ENCODE data around the gene TMEM252. TPM values are rescaled to one million over a fixed set of nuclear protein-coding genes. Genes with fewer than 3 reads are reported as not detected.

The TMEM252 gene
- total RNA-seq, 2 donors from 2014 or later: not detected

DNA sequence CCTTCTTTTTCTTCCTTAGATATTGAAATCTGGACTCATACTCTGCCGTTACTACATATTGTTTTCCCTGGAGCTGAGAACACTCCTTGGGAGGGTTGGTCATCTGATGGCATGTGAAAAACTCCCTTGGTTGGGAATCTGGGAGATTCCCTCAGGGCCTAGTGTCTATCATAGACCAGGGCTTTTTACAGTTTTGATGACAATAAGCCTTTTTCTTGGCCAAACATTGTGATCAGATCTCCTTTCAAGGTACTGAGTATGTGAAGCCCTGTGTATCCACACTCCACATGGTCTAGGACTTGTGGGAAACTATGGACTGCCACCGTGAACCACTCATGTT, 32.9 kb downstream of the TMEM252 start:
- no peaks in the 10 kb centered on the region for H3K4me1 ChIP-seq
- no peak for ATAC-seq
- 35 to 44% methylated on average over 2 of the region's 2 CpGs for WGBS, 2 donors

DNA sequence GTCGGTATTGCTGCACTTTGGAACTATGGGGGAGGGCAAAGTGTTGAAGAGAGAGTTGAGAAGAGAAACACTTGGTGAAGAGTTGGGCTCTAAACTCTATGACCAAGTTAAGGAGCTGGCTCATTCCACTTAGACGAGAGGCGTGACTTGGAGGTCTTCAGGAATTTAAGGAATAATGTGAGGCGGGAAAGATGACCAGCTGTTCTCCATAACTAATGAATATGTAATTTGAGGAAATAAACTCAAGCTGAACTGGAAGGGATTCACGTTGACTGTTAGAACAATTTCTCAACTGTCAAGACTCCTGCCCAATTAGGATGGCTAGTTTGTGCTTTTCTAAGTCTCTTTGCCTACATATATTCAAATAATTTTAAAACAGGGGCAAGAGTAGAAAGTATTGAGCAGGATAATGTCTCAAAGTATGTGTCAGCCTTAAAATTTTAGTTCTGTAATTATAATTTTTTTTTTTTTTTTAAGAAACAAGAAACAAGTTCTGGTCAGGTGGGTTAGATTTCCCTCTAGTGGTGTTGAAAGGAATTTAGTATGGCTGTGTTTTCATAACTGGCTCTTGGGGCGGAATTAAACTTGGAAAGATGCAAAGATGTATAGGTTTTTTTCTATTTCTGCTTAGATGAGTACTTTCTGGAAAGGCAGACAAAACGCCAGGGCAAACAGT, 33.4 kb downstream of the TMEM252 start:
- Histone ChIP-seq H3K36me3 (replicated peaks in 1 of 2; ENCODE audit: insufficient read depth in 1 of 2, low read depth in 2 of 2) (no peaks in the 10 kb centered on the region), H3K9me3 (no peaks in the 10 kb centered on the region), H3K4me1 (no peaks in the 10 kb centered on the region), H3K27ac (no peak overlapping the region), H3K27me3 (no peaks in the 10 kb centered on the region), H3K4me3 (no peak overlapping the region)
- intact Hi-C loops (cut with DNase I): no loop called here
- DNase-seq: no peak
- TF ChIP-seq, protein P1, sequence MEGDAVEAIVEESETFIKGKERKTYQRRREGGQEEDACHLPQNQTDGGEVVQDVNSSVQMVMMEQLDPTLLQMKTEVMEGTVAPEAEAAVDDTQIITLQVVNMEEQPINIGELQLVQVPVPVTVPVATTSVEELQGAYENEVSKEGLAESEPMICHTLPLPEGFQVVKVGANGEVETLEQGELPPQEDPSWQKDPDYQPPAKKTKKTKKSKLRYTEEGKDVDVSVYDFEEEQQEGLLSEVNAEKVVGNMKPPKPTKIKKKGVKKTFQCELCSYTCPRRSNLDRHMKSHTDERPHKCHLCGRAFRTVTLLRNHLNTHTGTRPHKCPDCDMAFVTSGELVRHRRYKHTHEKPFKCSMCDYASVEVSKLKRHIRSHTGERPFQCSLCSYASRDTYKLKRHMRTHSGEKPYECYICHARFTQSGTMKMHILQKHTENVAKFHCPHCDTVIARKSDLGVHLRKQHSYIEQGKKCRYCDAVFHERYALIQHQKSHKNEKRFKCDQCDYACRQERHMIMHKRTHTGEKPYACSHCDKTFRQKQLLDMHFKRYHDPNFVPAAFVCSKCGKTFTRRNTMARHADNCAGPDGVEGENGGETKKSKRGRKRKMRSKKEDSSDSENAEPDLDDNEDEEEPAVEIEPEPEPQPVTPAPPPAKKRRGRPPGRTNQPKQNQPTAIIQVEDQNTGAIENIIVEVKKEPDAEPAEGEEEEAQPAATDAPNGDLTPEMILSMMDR (IDR thresholded peaks at IDR 0.05): peak; percentile 14 to 70 (median 66)
- no peak for TF ChIP-seq POLR2A (IDR thresholded peaks at IDR 0.05)
- no peak for ATAC-seq
- 44 to 53% methylated on average over 7 of the region's 7 CpGs for WGBS, 2 donors

More for the DNA sequence above, 32.9 kb downstream of the TMEM252 start:
- Histone ChIP-seq H3K9me3 (no peaks in the 10 kb centered on the region), H3K27ac (no peak overlapping the region), H3K36me3 (replicated peaks in 1 of 2; ENCODE audit: insufficient read depth in 1 of 2, low read depth in 2 of 2) (no peaks in the 10 kb centered on the region), H3K4me3 (no peak overlapping the region), H3K27me3 (no peaks in the 10 kb centered on the region)
- no peak for DNase-seq
- intact Hi-C loops (cut with DNase I): no loop called here
- TF ChIP-seq POLR2A (IDR thresholded peaks at IDR 0.05): no peak
- TF ChIP-seq, protein P1 (IDR thresholded peaks at IDR 0.05): peak in 1 of 7 experiments; percentile 0

DNA sequence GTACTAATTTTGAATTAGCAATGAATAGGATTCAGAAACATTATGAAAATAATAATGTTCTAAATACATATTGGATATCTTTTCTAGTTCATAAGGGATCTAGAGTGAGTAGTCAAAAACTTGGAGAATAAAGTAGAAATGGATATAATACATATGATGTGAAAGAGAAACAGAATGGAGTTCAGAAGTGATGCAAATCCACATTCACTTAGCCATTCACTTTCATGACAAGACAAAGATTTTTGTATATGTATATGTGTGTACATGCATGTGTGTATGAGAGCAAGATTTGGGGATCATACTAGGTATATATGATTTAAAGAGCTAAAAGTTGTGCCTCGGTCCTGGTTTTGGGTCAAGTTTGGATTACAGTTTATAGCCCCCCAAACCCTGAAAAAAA, 34.1 kb downstream of the TMEM252 start:
- Histone ChIP-seq H3K27ac (no peak overlapping the region), H3K36me3 (replicated peaks in 1 of 2; ENCODE audit: insufficient read depth in 1 of 2, low read depth in 2 of 2) (no peaks in the 10 kb centered on the region), H3K4me3 (no peak overlapping the region), H3K9me3 (no peaks in the 10 kb centered on the region), H3K4me1 (no peaks in the 10 kb centered on the region), H3K27me3 (no peaks in the 10 kb centered on the region)
- WGBS, 2 donors: 94 to 96% methylated on average over 1 of the region's 1 CpG
- no peak for DNase-seq
- intact Hi-C loops (cut with DNase I): no loop called here
- TF ChIP-seq, protein P1 (IDR thresholded peaks at IDR 0.05): no peak
- no peak for TF ChIP-seq POLR2A (IDR thresholded peaks at IDR 0.05)
- ATAC-seq: no peak

DNA sequence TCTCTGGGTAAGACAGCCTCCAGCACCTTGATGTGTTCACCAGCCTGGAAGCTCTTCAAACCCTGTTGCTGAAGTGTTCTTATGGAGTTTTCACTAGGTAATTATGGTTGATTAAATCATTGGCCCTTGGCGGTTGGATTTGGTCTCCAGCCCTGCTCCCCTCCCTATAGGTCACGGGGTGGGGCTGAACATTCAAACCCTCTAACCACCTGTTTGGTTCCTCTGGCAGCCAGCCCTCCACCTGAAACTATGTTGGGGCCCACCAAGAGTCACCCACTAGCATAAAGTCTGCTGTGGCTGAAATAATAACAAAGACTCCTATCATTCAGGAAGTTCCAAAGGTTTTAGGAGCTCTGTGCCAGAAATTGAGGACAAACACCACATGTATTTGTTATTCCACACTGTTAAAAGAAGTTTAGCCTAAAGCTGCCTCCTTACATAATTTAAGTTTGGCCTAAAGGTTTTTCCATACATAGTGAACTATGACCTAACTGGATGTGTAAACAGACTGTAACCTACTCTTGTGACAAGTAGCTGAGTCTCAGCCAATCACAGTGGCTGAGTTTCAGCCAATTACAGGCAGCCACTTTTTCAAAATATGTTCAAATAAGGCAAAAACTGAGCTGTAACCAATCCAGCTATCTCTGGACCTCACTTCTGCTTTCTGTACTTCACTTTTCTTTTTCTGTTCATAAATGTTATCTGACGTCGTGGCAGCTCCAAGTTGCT, 34.8 kb downstream of the TMEM252 start:
- intact Hi-C loops (cut with DNase I): no loop called here
- Histone ChIP-seq H3K9me3 (no peaks in the 10 kb centered on the region), H3K27me3 (no peaks in the 10 kb centered on the region), H3K4me1 (no peaks in the 10 kb centered on the region), H3K36me3 (replicated peaks in 1 of 2; ENCODE audit: insufficient read depth in 1 of 2, low read depth in 2 of 2) (no peaks in the 10 kb centered on the region), H3K4me3 (no peak overlapping the region), H3K27ac (no peak overlapping the region)
- 57 to 71% methylated on average over 4 of the region's 4 CpGs for WGBS, 2 donors
- DNase-seq: peak in 1 of 4 donors; percentile 12
- TF ChIP-seq, protein P1 (IDR thresholded peaks at IDR 0.05): no peak
- TF ChIP-seq POLR2A (IDR thresholded peaks at IDR 0.05): no peak
- no peak for ATAC-seq
